HL-60 (cell line): ENCODE measurements around the gene TMEM170A.

Source experiments
- CTCF ChIP-seq: IDR thresholded peaks from one replicate; pipeline ENCODE4 v1.5.1; 2011; ENCODE audit warnings: low read length, control low read depth, inconsistent platforms; ENCODE audit not compliant: insufficient read depth
- REST ChIP-seq: IDR thresholded peaks from 2 replicates; pipeline ENCODE4 v1.6.1; 2012; ENCODE audit warnings: low read depth; ENCODE audit not compliant: insufficient replicate concordance

GRCh38 chr16:75415169-75415905, 49.2 kb downstream of the TMEM170A start:
- TF ChIP-seq CTCF = no peak
- no peak for TF ChIP-seq REST
